Sigmoid colon (tissue), 3 donors: Measurements from ENCODE around the gene SEMA4B.

Source experiments
- CTCF ChIP-seq, 4 experiments: fragments of 450-650 bp in 3 of 4; fragments of 200-600 bp in 1 of 4; IDR thresholded peaks; one replicate each; pipeline ENCODE4 v1.5.1; 2016 to 2019; ENCODE audit warnings: antibody characterized with exemption in 4 of 4, mild to moderate bottlenecking in 3 of 4, moderate library complexity in 2 of 4
- POLR2A ChIP-seq, 2 donors: fragments of 450-650 bp; IDR thresholded peaks; one replicate each; pipeline ENCODE4 v1.6.1; 2016; ENCODE audit warnings: antibody characterized with exemption in 2 of 2, mild to moderate bottlenecking in 2 of 2, moderate library complexity in 2 of 2

GRCh38 chr15:90161950-90162361 lies 39.2 kb upstream of the SEMA4B start:
- no peak for TF ChIP-seq POLR2A (IDR thresholded peaks at IDR 0.05)
- no peak for TF ChIP-seq CTCF (IDR thresholded peaks at IDR 0.05)
